HEK293 (cell line): ENCODE measurements around the gene ARID3A.

Experiments
- ATF2 ChIP-seq: fragments of 450-650 bp; formaldehyde crosslinking; IDR thresholded peaks from 2 replicates; pipeline ENCODE4 v1.5.1; 2016; ENCODE audit warnings: missing biosample characterization, missing genetic modification characterization, low read depth
- IKZF3 ChIP-seq: fragments of 450-650 bp; IDR thresholded peaks from 2 replicates; pipeline ENCODE4 v1.5.0; 2018; ENCODE audit warnings: missing biosample characterization, mild to moderate bottlenecking, missing genetic modification characterization, moderate library complexity
- KLF10 ChIP-seq: fragments of 450-650 bp; IDR thresholded peaks from 2 replicates; pipeline ENCODE4 v1.5.1; 2018; ENCODE audit warnings: missing biosample characterization, mild to moderate bottlenecking, missing genetic modification characterization
- KLF16 ChIP-seq: fragments of 450-650 bp; formaldehyde crosslinking; IDR thresholded peaks from 2 replicates; pipeline ENCODE4 v1.5.1; 2017; ENCODE audit warnings: missing biosample characterization, missing genetic modification characterization
- KLF17 ChIP-seq: fragments of 450-650 bp; formaldehyde crosslinking; IDR thresholded peaks from 2 replicates; pipeline ENCODE4 v1.5.1; 2016; ENCODE audit warnings: missing biosample characterization, missing genetic modification characterization
- MZF1 ChIP-seq: fragments of 450-650 bp; formaldehyde crosslinking; IDR thresholded peaks from 2 replicates; pipeline ENCODE4 v1.5.1; 2017; ENCODE audit warnings: missing biosample characterization, missing genetic modification characterization, borderline replicate concordance
- SCRT2 ChIP-seq: fragments of 450-650 bp; formaldehyde crosslinking; IDR thresholded peaks from 2 replicates; pipeline ENCODE4 v1.5.1; 2016; ENCODE audit warnings: missing biosample characterization, missing genetic modification characterization
- SP2 ChIP-seq: fragments of 450-650 bp; formaldehyde crosslinking; IDR thresholded peaks from 2 replicates; pipeline ENCODE4 v1.5.1; 2016; ENCODE audit warnings: missing biosample characterization, missing genetic modification characterization
- WT1 ChIP-seq: fragments of 450-650 bp; formaldehyde crosslinking; IDR thresholded peaks from 2 replicates; pipeline ENCODE4 v1.5.1; 2016; ENCODE audit warnings: missing biosample characterization, missing genetic modification characterization
- ZBTB44 ChIP-seq: fragments of 450-650 bp; IDR thresholded peaks from 2 replicates; pipeline ENCODE4 v1.5.1; 2018; ENCODE audit warnings: missing biosample characterization, mild to moderate bottlenecking, missing genetic modification characterization
- ZBTB7A ChIP-seq: fragments of 450-650 bp; formaldehyde crosslinking; IDR thresholded peaks from 2 replicates; pipeline ENCODE4 v1.5.1; 2016; ENCODE audit warnings: low read depth, missing biosample characterization, missing genetic modification characterization
- ZNF146 ChIP-seq: fragments of 450-650 bp; formaldehyde crosslinking; IDR thresholded peaks from 2 replicates; pipeline ENCODE4 v1.5.1; 2016; ENCODE audit warnings: missing biosample characterization, missing genetic modification characterization
- ZNF16 ChIP-seq: fragments of 450-650 bp; formaldehyde crosslinking; IDR thresholded peaks from 2 replicates; pipeline ENCODE4 v1.5.1; 2016; ENCODE audit warnings: low read depth, missing biosample characterization, missing genetic modification characterization
- ZNF214 ChIP-seq: fragments of 450-650 bp; formaldehyde crosslinking; IDR thresholded peaks from 2 replicates; pipeline ENCODE4 v1.5.1; 2017; ENCODE audit warnings: missing biosample characterization, mild to moderate bottlenecking, missing genetic modification characterization, borderline replicate concordance
- ZNF239 ChIP-seq: fragments of 450-650 bp; formaldehyde crosslinking; IDR thresholded peaks from 2 replicates; pipeline ENCODE4 v1.5.1; 2016; ENCODE audit warnings: missing biosample characterization, missing genetic modification characterization
- ZNF280D ChIP-seq: fragments of 450-650 bp; formaldehyde crosslinking; IDR thresholded peaks from 2 replicates; pipeline ENCODE4 v1.5.1; 2016; ENCODE audit warnings: missing biosample characterization, missing genetic modification characterization
- ZNF37A ChIP-seq: fragments of 450-650 bp; IDR thresholded peaks from 2 replicates; pipeline ENCODE4 v1.5.1; 2018; ENCODE audit warnings: missing biosample characterization, missing genetic modification characterization
- ZNF398 ChIP-seq: fragments of 450-650 bp; formaldehyde crosslinking; IDR thresholded peaks from 2 replicates; pipeline ENCODE4 v1.5.1; 2017; ENCODE audit warnings: missing biosample characterization, missing genetic modification characterization
- ZNF423 ChIP-seq: fragments of 450-650 bp; formaldehyde crosslinking; IDR thresholded peaks from 2 replicates; pipeline ENCODE4 v1.5.1; 2016; ENCODE audit warnings: missing biosample characterization, missing genetic modification characterization
- ZNF544 ChIP-seq: fragments of 450-650 bp; formaldehyde crosslinking; IDR thresholded peaks from 2 replicates; pipeline ENCODE4 v1.5.0; 2017; ENCODE audit warnings: missing biosample characterization, missing genetic modification characterization
- ZNF555 ChIP-seq: fragments of 450-650 bp; formaldehyde crosslinking; conservative IDR thresholded peaks from 2 replicates; pipeline ENCODE4 v1.5.1; 2017; ENCODE audit warnings: missing biosample characterization, mild to moderate bottlenecking, missing genetic modification characterization, inconsistent platforms
- ZNF560 ChIP-seq: fragments of 450-650 bp; formaldehyde crosslinking; IDR thresholded peaks from 2 replicates; pipeline ENCODE4 v1.5.1; 2017; ENCODE audit warnings: missing biosample characterization, missing genetic modification characterization, borderline replicate concordance
- ZNF561 ChIP-seq: fragments of 450-650 bp; IDR thresholded peaks from 2 replicates; pipeline ENCODE4 v1.5.1; 2018; ENCODE audit warnings: missing biosample characterization, missing genetic modification characterization, borderline replicate concordance
- ZNF639 ChIP-seq: fragments of 450-650 bp; formaldehyde crosslinking; IDR thresholded peaks from 2 replicates; pipeline ENCODE4 v1.5.1; 2016; ENCODE audit warnings: missing biosample characterization, missing genetic modification characterization
- ZNF645 ChIP-seq: fragments of 450-650 bp; formaldehyde crosslinking; IDR thresholded peaks from 2 replicates; pipeline ENCODE4; 2016; ENCODE audit warnings: missing biosample characterization, missing genetic modification characterization
- ZNF660 ChIP-seq: fragments of 450-650 bp; IDR thresholded peaks from 2 replicates; pipeline ENCODE4 v1.5.1; 2018; ENCODE audit warnings: missing biosample characterization, mild to moderate bottlenecking, missing genetic modification characterization
- ZNF843 ChIP-seq: fragments of 450-650 bp; formaldehyde crosslinking; IDR thresholded peaks from 2 replicates; pipeline ENCODE4 v1.5.1; 2016; ENCODE audit warnings: missing biosample characterization, missing genetic modification characterization

The ARID3A gene

GRCh38 chr19:984165-984967 lies 58.5 kb downstream of the ARID3A start, which contains the start of gene WDR18 (continued):
- peak; percentile 39 for TF ChIP-seq SCRT2 (tag by site-specific recombination)
- peak; percentile 81 for TF ChIP-seq ZNF423 (tag by site-specific recombination)
- peak; percentile 63; the same call in 1 of the 2 replicates for TF ChIP-seq ATF2 (tag by site-specific recombination)
- TF ChIP-seq SP2 (tag by site-specific recombination): peak; percentile 74
- no peak for TF ChIP-seq ZNF280D (tag by site-specific recombination)
- TF ChIP-seq IKZF3 (tag by site-specific recombination): no peak
- TF ChIP-seq ZNF843 (tag by site-specific recombination): peak; percentile 74
- TF ChIP-seq KLF16 (tag by site-specific recombination): peak; percentile 89
- TF ChIP-seq ZNF37A (tag by site-specific recombination): no peak
- TF ChIP-seq ZNF660 (tag by site-specific recombination): peak; percentile 65; the same call in 1 of the 2 replicates
- no peak for TF ChIP-seq ZNF544 (tag by site-specific recombination)
- peak; percentile 88 for TF ChIP-seq KLF17 (tag by site-specific recombination)
- peak; percentile 53; the same call in 1 of the 2 replicates for TF ChIP-seq ZNF398
- 0 out of 2 replicates have a peak, but pooled peaks have one; percentile 33 for TF ChIP-seq KLF10 (tag by site-specific recombination)
- TF ChIP-seq ZNF214 (tag by site-specific recombination): no peak
- peak; percentile 99 for TF ChIP-seq ZBTB7A (tag by site-specific recombination)
- TF ChIP-seq ZNF645 (tag by site-specific recombination): peak; percentile 51; the same call in 1 of the 2 replicates
- 0 out of 2 replicates have a peak, but pooled peaks have one; percentile 53 for TF ChIP-seq ZNF239 (tag by site-specific recombination)
- TF ChIP-seq ZNF639 (tag by site-specific recombination): peak; percentile 95
- TF ChIP-seq ZNF560 (tag by site-specific recombination): no peak
- TF ChIP-seq MZF1 (tag by site-specific recombination): no peak
- TF ChIP-seq ZNF146 (tag by site-specific recombination): 0 out of 2 replicates have a peak, but pooled peaks have one; percentile 46
- TF ChIP-seq ZNF16 (tag by site-specific recombination): peak; percentile 43; the same call in 1 of the 2 replicates
- 0 out of 2 replicates have a peak, but pooled peaks have one; percentile 7 for TF ChIP-seq ZBTB44 (tag by site-specific recombination)
- peak; percentile 87; the same call in 1 of the 2 replicates for TF ChIP-seq ZNF561
- peak; percentile 45 for TF ChIP-seq WT1
- TF ChIP-seq ZNF555 (tag by site-specific recombination): no peak
